RWPE2 (cell line): ENCODE results near the gene OR5H14.
"Not testable (repeated sequence)": the region's sequence is repeated elsewhere in the genome, so short reads cannot be mapped to it uniquely, and the experiment has no call there.

ENCODE experiments used
- ATAC-seq: fragments of 200-7000 bp; cut with Tn5 transposase; 3 replicates; pipeline ENCODE4 v1.9.1; 2021; ENCODE audit warnings: low read depth
- DNase-seq: peaks from one replicate; pipeline ENCODE4 v3.0.0-alpha.2; 2020; ENCODE audit warnings: low spot score
- H3K27ac ChIP-seq: fragments of 450-650 bp; 2 replicates; pipeline ENCODE4 v1.5.1; 2017; ENCODE audit warnings: mild to moderate bottlenecking; ENCODE audit not compliant: poor library complexity, severe bottlenecking
- H3K27me3 ChIP-seq: fragments of 250-450 bp; sonication (Bioruptor Pico); 2 replicates; pipeline ENCODE4 v1.5.1; 2021; ENCODE audit warnings: mild to moderate bottlenecking, moderate library complexity; ENCODE audit not compliant: insufficient read depth, poor library complexity, severe bottlenecking
- H3K36me3 ChIP-seq: fragments of 250-450 bp; sonication (Bioruptor Pico); 2 replicates; pipeline ENCODE4 v1.5.1; 2020; ENCODE audit warnings: low read depth, mild to moderate bottlenecking, moderate library complexity
- H3K4me1 ChIP-seq: fragments of 250-450 bp; sonication (Bioruptor Pico); 2 replicates; pipeline ENCODE4 v1.5.1; 2021; ENCODE audit warnings: mild to moderate bottlenecking, moderate library complexity; ENCODE audit not compliant: insufficient read depth, poor library complexity, severe bottlenecking
- H3K4me3 ChIP-seq: fragments of 250-450 bp; sonication (Bioruptor Pico); 2 replicates; pipeline ENCODE4 v1.5.1; 2021; ENCODE audit warnings: mild to moderate bottlenecking, moderate library complexity; ENCODE audit not compliant: severe bottlenecking
- H3K9me3 ChIP-seq: fragments of 250-450 bp; sonication (Bioruptor Pico); 2 replicates; pipeline ENCODE4 v1.5.1; 2021; ENCODE audit warnings: mild to moderate bottlenecking, moderate library complexity; ENCODE audit not compliant: severe bottlenecking
- TF ChIP-seq, protein P1 (sequence below): fragments of 450-650 bp; IDR thresholded peaks from one replicate; pipeline ENCODE4 v1.5.1; 2017; ENCODE audit warnings: mild to moderate bottlenecking, moderate library complexity; ENCODE audit not compliant: poor library complexity, severe bottlenecking

The OR5H14 gene

DNA sequence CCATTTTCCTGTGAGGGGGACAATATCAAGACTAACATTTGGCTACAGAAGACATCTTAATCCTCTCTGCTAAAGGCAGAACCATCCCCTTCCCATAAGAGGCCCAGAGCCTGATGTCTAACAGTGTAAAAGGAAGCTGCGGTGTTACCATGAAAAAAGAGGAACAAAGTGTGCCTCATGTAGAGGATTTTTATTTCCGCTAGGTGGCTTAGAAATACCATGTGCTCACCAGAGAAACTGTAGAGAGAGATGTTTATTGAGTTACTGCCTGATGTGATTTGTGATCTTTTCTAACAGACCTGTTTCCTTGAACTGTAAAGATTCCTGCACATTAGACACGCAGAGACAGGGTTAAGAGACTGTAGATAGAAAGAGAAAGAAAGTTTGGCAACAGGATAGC, 41.3 kb downstream of the OR5H14 start:
- H3K4me3 ChIP-seq: no peak overlapping the region
- H3K9me3 ChIP-seq: no peaks in the 10 kb centered on the region
- ATAC-seq (peak; percentile 59; the same call in 1 of the 3 replicates), DNase-seq (no peak)
- H3K4me1 ChIP-seq: no peaks in the 10 kb centered on the region
- no peaks in the 10 kb centered on the region for H3K36me3 ChIP-seq
- H3K27me3 ChIP-seq: no peaks in the 10 kb centered on the region
- H3K27ac ChIP-seq: no peak overlapping the region
- TF ChIP-seq, protein P1, sequence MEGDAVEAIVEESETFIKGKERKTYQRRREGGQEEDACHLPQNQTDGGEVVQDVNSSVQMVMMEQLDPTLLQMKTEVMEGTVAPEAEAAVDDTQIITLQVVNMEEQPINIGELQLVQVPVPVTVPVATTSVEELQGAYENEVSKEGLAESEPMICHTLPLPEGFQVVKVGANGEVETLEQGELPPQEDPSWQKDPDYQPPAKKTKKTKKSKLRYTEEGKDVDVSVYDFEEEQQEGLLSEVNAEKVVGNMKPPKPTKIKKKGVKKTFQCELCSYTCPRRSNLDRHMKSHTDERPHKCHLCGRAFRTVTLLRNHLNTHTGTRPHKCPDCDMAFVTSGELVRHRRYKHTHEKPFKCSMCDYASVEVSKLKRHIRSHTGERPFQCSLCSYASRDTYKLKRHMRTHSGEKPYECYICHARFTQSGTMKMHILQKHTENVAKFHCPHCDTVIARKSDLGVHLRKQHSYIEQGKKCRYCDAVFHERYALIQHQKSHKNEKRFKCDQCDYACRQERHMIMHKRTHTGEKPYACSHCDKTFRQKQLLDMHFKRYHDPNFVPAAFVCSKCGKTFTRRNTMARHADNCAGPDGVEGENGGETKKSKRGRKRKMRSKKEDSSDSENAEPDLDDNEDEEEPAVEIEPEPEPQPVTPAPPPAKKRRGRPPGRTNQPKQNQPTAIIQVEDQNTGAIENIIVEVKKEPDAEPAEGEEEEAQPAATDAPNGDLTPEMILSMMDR: peak; percentile 53

DNA sequence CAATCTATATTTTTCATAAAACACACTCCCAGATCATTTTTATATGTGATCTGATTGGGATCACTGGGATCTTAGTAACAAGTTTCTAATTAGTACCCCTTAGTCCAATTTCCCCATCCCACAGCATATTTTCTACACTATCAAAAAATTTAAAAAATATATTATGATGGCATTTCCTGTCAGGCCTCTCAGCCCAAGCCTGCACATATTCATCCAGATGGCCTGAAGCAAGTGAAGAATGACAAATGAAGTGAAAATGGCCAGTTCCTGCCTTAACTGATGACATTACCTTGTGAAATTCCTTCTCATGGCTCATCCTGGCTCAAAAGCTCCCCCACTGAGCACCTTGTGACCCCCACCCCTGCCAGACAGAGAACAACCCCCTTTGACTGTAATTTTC, 43.6 kb downstream of the OR5H14 start:
- not testable (repeated sequence) for H3K36me3 ChIP-seq, H3K9me3 ChIP-seq, DNase-seq, ATAC-seq, H3K4me1 ChIP-seq, H3K27ac ChIP-seq, H3K27me3 ChIP-seq, H3K4me3 ChIP-seq

DNA sequence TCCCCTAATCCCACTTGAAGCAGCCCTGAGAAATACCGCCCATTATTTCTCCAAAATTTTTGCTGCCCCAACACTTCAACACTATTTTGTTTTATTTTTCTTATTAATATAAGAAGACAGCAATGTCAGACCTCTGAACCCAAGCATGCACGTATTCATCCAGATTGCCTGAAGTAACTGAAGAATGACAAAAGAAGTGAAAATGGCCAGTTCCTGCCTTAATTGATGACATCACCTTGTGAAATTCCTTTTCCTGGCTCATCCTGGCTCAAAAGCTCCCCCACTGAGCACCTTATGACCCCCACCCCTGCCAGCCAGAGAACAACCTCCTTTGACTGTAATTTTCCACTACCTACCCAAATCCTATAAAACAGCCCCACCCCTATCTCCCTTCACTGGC, 49.0 kb downstream of the OR5H14 start:
- ATAC-seq, H3K9me3 ChIP-seq, H3K4me3 ChIP-seq, H3K27ac ChIP-seq, DNase-seq, H3K4me1 ChIP-seq, H3K36me3 ChIP-seq, H3K27me3 ChIP-seq: not testable (repeated sequence)

DNA sequence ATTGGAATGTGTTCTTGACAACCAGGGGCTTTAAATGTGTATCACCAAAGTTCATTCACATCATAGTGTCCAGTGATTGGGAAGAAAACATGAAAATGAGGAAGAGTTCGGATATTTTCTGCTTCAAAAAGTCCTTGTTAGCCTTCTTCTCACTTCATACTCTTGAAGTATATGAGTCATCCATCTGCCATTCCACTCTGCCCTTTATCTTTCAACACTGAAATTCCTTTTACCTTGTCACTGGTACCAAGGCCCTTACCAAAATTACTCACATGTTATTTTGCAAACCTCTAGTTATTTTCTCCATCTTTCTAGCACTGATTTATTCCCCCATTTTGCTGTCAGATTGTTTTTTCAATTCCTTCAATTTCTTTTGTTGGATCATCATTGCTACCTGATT, 51.7 kb downstream of the OR5H14 start:
- DNase-seq (no peak), ATAC-seq (0 out of 3 replicates have a peak, but pooled peaks have one; percentile 36)
- Histone ChIP-seq H3K36me3 (no peaks in the 10 kb centered on the region), H3K27ac (no peak overlapping the region), H3K4me3 (no peak overlapping the region), H3K4me1 (no peaks in the 10 kb centered on the region), H3K27me3 (no peaks in the 10 kb centered on the region), H3K9me3 (no peaks in the 10 kb centered on the region)
- TF ChIP-seq, protein P1: no peak
